COR-L47 (cell line): ENCODE measurements around the gene BATF3.
A peak's percentile ranks its signal among the peaks of the same experiment; 100 is the strongest.
"Not testable (repeated sequence)": the region's sequence is repeated elsewhere in the genome, so short reads cannot be mapped to it uniquely, and the experiment has no call there.

ENCODE experiments used
- DNase-seq: peaks from one replicate; lab custom pipeline; 2025; lab: John Stamatoyannopoulos, UW

The BATF3 gene

GRCh38 chr1:212699625-212700222 lies at the start of gene BATF3:
BATF3 (minus strand) TSS chr1:212699840; CDS start chr1:212699762, 78 bp downstream.
- DNase-seq, result peak; percentile 18

- no peak for DNase-seq
Observed at GRCh38 chr1:212746546-212746945, 46.9 kb upstream of the BATF3 start.

GRCh38 chr1:212745303-212745702 lies 45.7 kb upstream of the BATF3 start:
- no peak for DNase-seq

GRCh38 chr1:212743901-212744475 lies 44.3 kb upstream of the BATF3 start:
- DNase-seq, result no peak

- DNase-seq, result no peak
Observed at GRCh38 chr1:212738330-212738729, 38.7 kb upstream of the BATF3 start.

GRCh38 chr1:212737559-212737958 lies 37.9 kb upstream of the BATF3 start:
- DNase-seq, result no peak

GRCh38 chr1:212733109-212733508 lies 33.5 kb upstream of the BATF3 start:
- no peak for DNase-seq

- DNase-seq, result no peak
Observed at GRCh38 chr1:212731630-212732029, 32.0 kb upstream of the BATF3 start.

- DNase-seq, result no peak
Observed at GRCh38 chr1:212728606-212729005, 29.0 kb upstream of the BATF3 start.

GRCh38 chr1:212727386-212728181 lies 27.9 kb upstream of the BATF3 start:
- DNase-seq, result no peak

- DNase-seq, result not testable (repeated sequence)
Observed at GRCh38 chr1:212724679-212725078, 25.0 kb upstream of the BATF3 start.

GRCh38 chr1:212722270-212722957 lies 22.8 kb upstream of the BATF3 start:
- peak; percentile 30 for DNase-seq

- DNase-seq, result no peak
Observed at GRCh38 chr1:212721388-212722247, 22.0 kb upstream of the BATF3 start.

- no peak for DNase-seq
Observed at GRCh38 chr1:212719633-212720032, 20.0 kb upstream of the BATF3 start.

- peak; percentile 1 for DNase-seq
Observed at GRCh38 chr1:212718499-212718898, 18.9 kb upstream of the BATF3 start.

- DNase-seq, result no peak
Observed at GRCh38 chr1:212716161-212716560, 16.5 kb upstream of the BATF3 start.

- DNase-seq, result no peak
Observed at GRCh38 chr1:212713465-212714136, 14.0 kb upstream of the BATF3 start.

- no peak for DNase-seq
Observed at GRCh38 chr1:212712451-212713303, 13.0 kb upstream of the BATF3 start.

- DNase-seq, result not testable (repeated sequence)
Observed at GRCh38 chr1:212711974-212712373, 12.3 kb upstream of the BATF3 start.

GRCh38 chr1:212710566-212710965 lies 10.9 kb upstream of the BATF3 start:
- no peak for DNase-seq
